Gastrocnemius medialis (tissue), 4 donors: ENCODE measurements around the gene MEGF9.

Experiments
- CTCF ChIP-seq, 5 experiments: fragments of 450-650 bp in 3 of 5; fragments of 200-600 bp in 2 of 5; sonication (generic) in 2 of 5; IDR thresholded peaks in 4 of 5; conservative IDR thresholded peaks in 1 of 5; 1 replicate in 4 of 5; 2 replicates in 1 of 5; pipeline ENCODE4 v1.5.1; 2016 to 2019; ENCODE audit warnings: antibody characterized with exemption in 5 of 5, mild to moderate bottlenecking in 3 of 5, moderate library complexity in 3 of 5
- POLR2A ChIP-seq, 2 donors: fragments of 450-650 bp; IDR thresholded peaks; one replicate each; pipeline ENCODE4 v1.6.1; 2017; ENCODE audit warnings: antibody characterized with exemption in 2 of 2, mild to moderate bottlenecking in 2 of 2, moderate library complexity in 2 of 2

- TF ChIP-seq POLR2A (IDR thresholded peaks at IDR 0.05) = no peak
- TF ChIP-seq CTCF (IDR thresholded peaks at IDR 0.05 in 4 of 5, conservative IDR thresholded peaks at IDR 0.05 in 1 of 5) = no peak
Measured at GRCh38 chr9:120653762-120654161, 60.5 kb downstream of the MEGF9 start.
